Sigmoid colon (tissue), 4 donors: ENCODE data around the gene KIAA1217.

Experiments used
- CTCF ChIP-seq, 4 experiments: fragments of 450-650 bp in 3 of 4; fragments of 200-600 bp in 1 of 4; IDR thresholded peaks; one replicate each; pipeline ENCODE4 v1.5.1; 2016 to 2019; ENCODE audit warnings: antibody characterized with exemption in 4 of 4, mild to moderate bottlenecking in 3 of 4, moderate library complexity in 2 of 4
- EP300 ChIP-seq, 4 donors: sonication (generic); formaldehyde crosslinking; IDR thresholded peaks; one replicate each; pipeline ENCODE4 v1.6.1; 2017; ENCODE audit warnings: antibody characterized with exemption in 4 of 4
- POLR2A ChIP-seq, 2 donors: fragments of 450-650 bp; IDR thresholded peaks; one replicate each; pipeline ENCODE4 v1.6.1; 2016; ENCODE audit warnings: antibody characterized with exemption in 2 of 2, mild to moderate bottlenecking in 2 of 2, moderate library complexity in 2 of 2

GRCh38 chr10:24568042-24568441, 359.1 kb downstream of the KIAA1217 start:
- TF ChIP-seq POLR2A (IDR thresholded peaks at IDR 0.05) = no peak
- no peak for TF ChIP-seq CTCF (IDR thresholded peaks at IDR 0.05)
- TF ChIP-seq EP300 (IDR thresholded peaks at IDR 0.05) = no peak
